Type B pancreatic cell (in vitro differentiated cells): ENCODE measurements around the gene WFDC10A. TPM values are rescaled to one million over a fixed set of nuclear protein-coding genes. Genes with fewer than 3 reads are reported as not detected.
"Not testable (repeated sequence)": the region's sequence is repeated elsewhere in the genome, so short reads cannot be mapped to it uniquely, and the experiment has no call there.

Source experiments
- DNase-seq: peaks from one replicate; pipeline ENCODE4 v3.0.0; 2021; ENCODE audit warnings: mixed read lengths; ENCODE audit not compliant: unreplicated experiment; ENCODE audit errors: extremely low spot score
- H3K27ac Mint-ChIP-seq: 2 replicates; pipeline ENCODE4 v1.8.0; 2021; ENCODE audit warnings: mild to moderate bottlenecking, mixed read lengths
- H3K27me3 Mint-ChIP-seq: 2 replicates; pipeline ENCODE4 v1.8.0; 2021; ENCODE audit warnings: mixed read lengths
- H3K36me3 Mint-ChIP-seq: 2 replicates; pipeline ENCODE4 v1.8.0; 2021; ENCODE audit warnings: mixed read lengths
- H3K4me1 Mint-ChIP-seq: one replicate; pipeline ENCODE4 v1.8.0; 2021; ENCODE audit warnings: mixed read lengths; ENCODE audit not compliant: unreplicated experiment
- H3K4me3 Mint-ChIP-seq: 2 replicates; pipeline ENCODE4 v1.8.0; 2021; ENCODE audit warnings: mild to moderate bottlenecking, mixed read lengths
- H3K9me3 Mint-ChIP-seq: 2 replicates; pipeline ENCODE4 v1.8.0; 2021; ENCODE audit warnings: mixed read lengths
- total RNA-seq: library from RNA; stranded (reverse); gene quantifications from 2 replicates; pipeline ENCODE4 v1.2.1, GENCODE V29; 2021; ENCODE audit warnings: low replicate concordance
- TF ChIP-seq, protein P1 (sequence below): fragments of 200-600 bp; sonication (generic); conservative IDR thresholded peaks from 2 replicates; pipeline ENCODE4 v1.5.0; 2021; ENCODE audit warnings: antibody characterized with exemption, mild to moderate bottlenecking

WFDC10A gene
- total RNA-seq, 1 donor from 2014 or later: not detected

DNA sequence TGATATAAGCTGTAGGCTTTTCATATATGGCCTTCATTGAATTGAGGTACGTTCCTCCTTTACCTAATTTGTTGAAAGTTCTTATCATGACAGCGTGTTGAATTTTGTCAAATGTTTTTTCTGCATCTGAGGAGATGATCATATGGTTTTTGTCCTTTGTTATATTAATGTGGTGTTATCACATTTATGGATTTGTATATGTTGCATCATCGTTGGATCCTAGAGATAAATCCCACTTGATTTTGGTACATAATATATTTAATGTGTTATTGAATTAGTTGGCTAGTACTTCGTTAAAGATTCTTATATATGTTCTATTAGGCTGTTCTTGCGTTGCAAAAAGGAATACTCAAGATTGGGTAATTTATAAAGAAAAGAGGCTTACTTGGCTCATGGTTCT lies 10.1 kb downstream of the WFDC10A start:
- peaks cover 20% of the 10 kb centered on the region for H3K27me3 Mint-ChIP-seq
- H3K27ac Mint-ChIP-seq: no peak overlapping the region
- H3K4me1 Mint-ChIP-seq: no peaks in the 10 kb centered on the region
- DNase-seq: no peak
- TF ChIP-seq, protein P1, sequence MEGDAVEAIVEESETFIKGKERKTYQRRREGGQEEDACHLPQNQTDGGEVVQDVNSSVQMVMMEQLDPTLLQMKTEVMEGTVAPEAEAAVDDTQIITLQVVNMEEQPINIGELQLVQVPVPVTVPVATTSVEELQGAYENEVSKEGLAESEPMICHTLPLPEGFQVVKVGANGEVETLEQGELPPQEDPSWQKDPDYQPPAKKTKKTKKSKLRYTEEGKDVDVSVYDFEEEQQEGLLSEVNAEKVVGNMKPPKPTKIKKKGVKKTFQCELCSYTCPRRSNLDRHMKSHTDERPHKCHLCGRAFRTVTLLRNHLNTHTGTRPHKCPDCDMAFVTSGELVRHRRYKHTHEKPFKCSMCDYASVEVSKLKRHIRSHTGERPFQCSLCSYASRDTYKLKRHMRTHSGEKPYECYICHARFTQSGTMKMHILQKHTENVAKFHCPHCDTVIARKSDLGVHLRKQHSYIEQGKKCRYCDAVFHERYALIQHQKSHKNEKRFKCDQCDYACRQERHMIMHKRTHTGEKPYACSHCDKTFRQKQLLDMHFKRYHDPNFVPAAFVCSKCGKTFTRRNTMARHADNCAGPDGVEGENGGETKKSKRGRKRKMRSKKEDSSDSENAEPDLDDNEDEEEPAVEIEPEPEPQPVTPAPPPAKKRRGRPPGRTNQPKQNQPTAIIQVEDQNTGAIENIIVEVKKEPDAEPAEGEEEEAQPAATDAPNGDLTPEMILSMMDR: no peak
- H3K4me3 Mint-ChIP-seq: no peak overlapping the region
- H3K36me3 Mint-ChIP-seq: no peaks in the 10 kb centered on the region
- H3K9me3 Mint-ChIP-seq: no peaks in the 10 kb centered on the region

DNA sequence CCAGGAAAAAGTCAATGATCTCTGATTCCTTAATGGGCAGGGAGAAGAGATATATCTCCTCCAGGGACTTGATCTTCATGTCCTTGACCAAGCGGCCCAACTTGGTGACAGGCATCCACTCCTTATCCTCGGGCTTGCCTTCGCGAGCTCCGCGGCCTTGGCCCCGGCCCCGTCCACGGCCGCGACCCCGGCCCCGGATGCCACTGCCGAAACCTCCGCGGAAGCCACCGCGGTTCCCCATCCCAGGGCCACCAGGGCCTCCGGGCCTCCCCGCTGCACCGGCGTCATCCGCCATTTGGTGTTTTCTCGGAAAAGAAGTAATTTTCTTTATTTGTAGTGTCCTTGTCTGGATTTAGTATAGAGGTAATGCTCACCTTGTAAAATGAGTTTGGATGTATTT lies 11.5 kb downstream of the WFDC10A start:
- H3K4me1 Mint-ChIP-seq, H3K36me3 Mint-ChIP-seq, H3K27ac Mint-ChIP-seq, H3K9me3 Mint-ChIP-seq, DNase-seq, H3K4me3 Mint-ChIP-seq: not testable (repeated sequence)
- H3K27me3 Mint-ChIP-seq: peaks cover 20% of the 10 kb centered on the region

GRCh38 chr20:45645869-45646268 lies 16.3 kb downstream of the WFDC10A start:
- H3K36me3 Mint-ChIP-seq, DNase-seq, H3K4me1 Mint-ChIP-seq, H3K4me3 Mint-ChIP-seq, H3K9me3 Mint-ChIP-seq, H3K27ac Mint-ChIP-seq, H3K27me3 Mint-ChIP-seq: not testable (repeated sequence)

GRCh38 chr20:45646875-45647274 lies 17.3 kb downstream of the WFDC10A start:
- TF ChIP-seq, protein P1: no peak
- Mint-ChIP-seq H3K4me3 (no peak overlapping the region), H3K9me3 (no peaks in the 10 kb centered on the region), H3K4me1 (no peaks in the 10 kb centered on the region), H3K36me3 (no peaks in the 10 kb centered on the region), H3K27me3 (no peaks in the 10 kb centered on the region), H3K27ac (no peak overlapping the region)
- DNase-seq: no peak

DNA sequence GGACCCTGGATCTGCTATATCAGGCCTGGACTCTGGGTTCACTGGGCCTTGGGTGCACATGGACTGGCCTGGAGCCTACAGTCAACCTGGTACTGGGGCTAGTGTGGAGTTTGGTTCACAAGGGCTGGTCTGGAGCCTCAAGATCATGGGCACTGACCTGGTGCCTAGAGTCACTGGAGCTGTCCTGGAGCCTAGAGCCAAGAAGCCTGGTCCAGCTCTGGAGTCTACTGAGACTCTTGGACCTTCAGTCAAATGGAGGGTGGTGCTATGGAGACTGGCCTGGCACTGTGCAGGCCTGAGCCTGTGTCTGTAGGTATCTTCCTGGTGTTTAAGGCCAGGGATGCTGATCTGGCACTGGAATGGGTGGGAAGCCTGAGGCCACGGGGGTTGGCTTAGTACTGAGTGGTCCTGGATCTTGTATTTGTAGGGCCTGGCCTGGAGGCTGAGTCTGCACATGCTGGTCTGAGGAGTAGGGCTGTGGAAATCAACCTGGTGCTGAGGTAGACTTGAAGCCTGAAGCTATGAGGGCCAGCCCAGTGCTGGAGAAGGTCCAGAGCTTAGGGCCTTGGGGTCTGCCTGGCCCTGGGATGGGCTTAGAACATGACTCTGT lies 18.0 kb downstream of the WFDC10A start:
- Mint-ChIP-seq H3K9me3 (no peaks in the 10 kb centered on the region), H3K27ac (no peak overlapping the region), H3K4me1 (no peaks in the 10 kb centered on the region), H3K4me3 (no peak overlapping the region), H3K36me3 (no peaks in the 10 kb centered on the region), H3K27me3 (peaks cover 1% of the 10 kb centered on the region)
- TF ChIP-seq, protein P1: no peak
- no peak for DNase-seq

DNA sequence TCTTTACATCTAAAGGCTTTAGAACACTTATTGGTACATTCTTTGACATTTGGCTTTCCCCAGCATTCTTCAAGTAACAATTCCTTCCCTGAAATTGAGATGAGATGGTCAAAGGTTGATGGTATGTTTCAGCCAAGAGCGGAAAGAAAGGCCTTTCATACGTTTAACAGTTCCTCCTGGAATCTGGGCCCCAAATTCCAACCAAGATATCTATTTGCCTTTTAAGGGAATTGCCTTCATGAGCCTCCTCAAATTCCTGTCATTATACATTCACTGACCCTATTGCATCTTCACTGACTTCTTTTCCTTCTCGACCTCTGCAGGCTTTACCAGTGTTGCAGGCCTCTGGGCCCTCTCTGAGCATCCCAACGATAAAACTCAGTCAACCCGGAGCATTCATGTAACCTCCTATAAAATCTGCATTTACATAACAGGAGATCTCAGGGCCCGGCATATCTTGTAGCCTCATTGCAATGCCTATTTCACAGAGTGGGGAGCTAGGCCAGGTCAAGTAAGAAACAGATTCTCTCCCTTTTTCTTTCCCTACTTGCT lies 19.8 kb downstream of the WFDC10A start:
- H3K9me3 Mint-ChIP-seq: no peaks in the 10 kb centered on the region
- no peaks in the 10 kb centered on the region for H3K36me3 Mint-ChIP-seq
- H3K27ac Mint-ChIP-seq: no peak overlapping the region
- peaks cover 7% of the 10 kb centered on the region for H3K27me3 Mint-ChIP-seq
- TF ChIP-seq, protein P1: no peak
- no peaks in the 10 kb centered on the region for H3K4me1 Mint-ChIP-seq
- no peak overlapping the region for H3K4me3 Mint-ChIP-seq
- DNase-seq: no peak

DNA sequence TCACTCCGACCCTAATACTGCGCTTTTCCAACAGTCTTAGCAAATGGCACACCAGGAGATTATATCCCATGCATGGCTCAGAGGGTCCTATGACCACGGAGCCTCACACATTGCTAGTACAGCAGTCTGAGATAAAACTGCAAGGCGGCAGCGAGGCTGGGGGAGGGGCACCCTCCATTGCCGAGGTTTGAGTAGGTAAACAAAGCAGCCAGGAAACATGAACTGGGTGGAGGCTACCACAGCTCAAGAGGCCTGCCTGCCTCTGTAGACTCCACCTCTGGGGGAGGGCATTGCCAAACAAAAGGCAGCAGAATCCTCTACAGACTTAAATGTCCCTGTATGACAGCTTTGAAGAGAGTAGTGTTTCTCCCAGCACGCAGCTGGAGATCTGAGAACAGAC lies 22.2 kb downstream of the WFDC10A start:
- H3K4me3 Mint-ChIP-seq, H3K36me3 Mint-ChIP-seq, H3K4me1 Mint-ChIP-seq, H3K27ac Mint-ChIP-seq, DNase-seq, H3K9me3 Mint-ChIP-seq: not testable (repeated sequence)
- H3K27me3 Mint-ChIP-seq: peaks cover 14% of the 10 kb centered on the region

DNA sequence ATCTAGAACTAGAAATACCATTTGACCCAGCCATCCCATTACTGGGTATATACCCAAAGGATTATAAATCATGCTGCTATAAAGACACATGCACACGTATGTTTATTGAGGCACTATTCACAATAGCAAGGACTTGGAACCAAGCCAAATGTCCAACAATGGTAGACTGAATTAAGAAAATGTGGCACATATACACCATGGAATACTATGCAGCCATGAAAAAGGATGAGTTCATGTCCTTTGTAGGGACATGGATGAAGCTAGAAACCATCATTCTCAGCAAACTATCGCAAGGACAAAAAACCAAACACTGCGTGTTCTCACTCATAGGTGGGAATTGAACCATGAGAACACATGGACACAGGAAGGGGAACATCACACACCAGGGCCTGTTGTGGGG lies 27.5 kb downstream of the WFDC10A start:
- H3K36me3 Mint-ChIP-seq, H3K27ac Mint-ChIP-seq, DNase-seq, H3K4me1 Mint-ChIP-seq, H3K4me3 Mint-ChIP-seq, H3K9me3 Mint-ChIP-seq: not testable (repeated sequence)
- H3K27me3 Mint-ChIP-seq: peaks cover 14% of the 10 kb centered on the region
